GM21381 (cell line): ENCODE measurements around the gene STON1.
"Not testable (repeated sequence)": the region's sequence is repeated elsewhere in the genome, so short reads cannot be mapped to it uniquely, and the experiment has no call there.

Experiments used
- ATAC-seq: cut with Tn5 transposase; IDR thresholded peaks from one replicate; pipeline ENCODE4 v1.9.1; 2021; ENCODE audit warnings: mild to moderate bottlenecking, moderate library complexity; ENCODE audit not compliant: unreplicated experiment

Gene STON1

DNA sequence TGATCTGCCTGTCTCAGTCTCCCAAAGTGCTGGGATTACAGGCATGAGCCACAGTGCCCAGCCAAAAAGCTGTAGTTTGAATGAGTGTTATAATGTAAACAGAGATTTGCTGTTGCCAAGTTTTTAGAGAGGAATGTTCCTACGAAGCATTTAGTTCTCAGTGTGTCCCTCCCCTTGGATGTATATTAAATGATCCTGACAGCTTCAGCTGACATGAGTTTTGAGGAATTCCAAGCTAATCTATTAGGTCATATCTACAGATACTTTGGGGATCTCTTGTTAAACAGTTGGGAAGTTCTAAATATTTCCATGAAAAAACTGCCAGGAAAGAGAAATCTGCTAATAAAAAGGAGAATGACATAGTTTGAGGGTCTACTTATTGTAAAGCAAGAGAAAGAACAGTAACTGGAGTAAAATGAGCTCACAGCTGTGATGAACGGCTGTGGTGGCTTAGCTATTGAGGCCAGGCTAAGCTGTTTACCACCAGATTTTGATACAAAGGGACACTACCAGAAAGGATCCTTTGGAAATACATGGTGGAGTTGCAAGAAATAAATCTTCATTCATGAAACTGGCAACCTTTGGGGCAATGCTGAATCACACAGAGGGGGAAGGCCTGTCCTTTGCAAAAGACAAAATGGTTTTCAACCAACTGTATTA lies 2.6 kb upstream of the STON1 start:
- no peak for ATAC-seq

DNA sequence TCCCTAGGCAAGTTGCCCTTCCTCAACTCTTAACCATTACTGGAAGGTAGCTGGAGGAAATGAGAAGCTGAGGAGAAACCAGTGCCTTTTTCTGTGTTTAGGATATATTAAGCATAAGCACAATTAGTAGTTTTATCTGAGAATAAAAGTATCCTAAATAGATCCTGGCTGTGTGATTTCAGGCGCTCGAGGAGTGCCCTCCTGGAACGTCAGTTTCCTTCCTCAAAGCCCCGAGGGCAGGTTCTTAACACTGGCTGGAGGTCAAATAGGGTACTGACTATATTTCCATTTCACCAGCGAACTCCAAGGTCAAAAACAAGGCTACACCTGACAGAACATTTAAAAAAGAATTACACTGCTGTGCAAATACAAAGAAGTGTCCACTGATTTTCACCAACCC lies 1.5 kb upstream of the STON1 start:
- no peak for ATAC-seq

DNA sequence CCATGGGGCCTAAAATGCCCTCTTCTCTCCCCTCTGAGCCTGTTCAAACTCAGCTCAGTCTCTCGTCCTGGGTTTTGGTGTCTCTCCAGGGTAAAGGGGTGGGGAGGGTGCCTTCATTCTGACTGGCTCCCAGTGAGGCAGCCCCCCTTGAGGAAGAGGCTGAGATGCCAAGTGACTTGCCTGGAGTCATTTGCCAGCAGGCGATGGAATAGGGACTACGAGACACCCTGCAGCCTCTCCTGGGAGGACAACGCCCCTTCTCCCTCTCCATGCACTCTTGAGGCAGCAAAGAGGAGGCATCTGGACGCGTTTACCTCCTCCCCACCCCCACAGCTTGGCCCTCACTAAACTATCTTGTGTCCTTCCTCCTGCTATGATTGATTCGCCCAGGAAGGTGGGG lies 760 bp upstream of the STON1 start:
- no peak for ATAC-seq

DNA sequence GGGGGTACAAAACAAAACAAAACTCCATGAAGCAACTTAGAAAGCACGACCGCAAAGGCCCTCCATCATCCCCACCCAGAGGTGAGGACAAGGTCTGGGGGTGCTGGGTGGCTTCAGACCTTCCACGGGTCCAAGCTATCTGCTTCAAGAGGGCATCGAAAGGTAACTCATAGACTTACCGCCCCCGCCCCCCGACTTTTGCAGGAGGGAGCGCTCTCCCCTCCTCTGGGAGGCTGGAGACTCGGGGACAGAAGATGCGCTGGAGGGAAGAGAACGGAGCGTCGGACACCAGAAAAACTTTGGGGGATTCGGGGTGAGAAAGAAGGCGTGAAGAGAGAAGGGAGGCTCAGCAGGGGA lies 300 bp upstream of the STON1 start:
- peak; percentile 27 for ATAC-seq

DNA sequence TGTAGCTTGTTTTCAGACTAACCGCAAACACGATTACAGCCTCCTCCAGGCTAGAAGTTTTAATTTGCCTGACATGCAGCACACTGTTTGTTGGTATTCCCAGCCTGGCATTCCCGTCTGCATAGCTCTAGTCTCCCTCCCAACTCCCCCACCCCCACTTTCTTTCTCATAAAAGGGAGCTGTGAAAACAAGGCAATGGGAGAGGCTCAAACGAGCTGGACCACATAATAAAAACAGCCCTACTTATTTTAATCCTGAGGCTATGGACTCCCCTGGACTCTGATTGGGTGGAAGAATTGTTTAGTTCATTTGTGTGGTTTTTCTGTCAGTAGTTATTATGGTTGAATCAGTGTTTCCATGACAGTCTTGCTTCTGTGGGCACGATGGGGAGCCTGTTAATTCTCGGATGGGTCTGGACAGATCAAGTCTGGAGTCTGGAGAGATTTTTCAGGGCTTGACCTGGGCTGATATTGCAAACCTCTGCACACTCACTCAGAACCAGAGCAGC lies 1.2 kb downstream of the STON1 start:
- no peak for ATAC-seq

DNA sequence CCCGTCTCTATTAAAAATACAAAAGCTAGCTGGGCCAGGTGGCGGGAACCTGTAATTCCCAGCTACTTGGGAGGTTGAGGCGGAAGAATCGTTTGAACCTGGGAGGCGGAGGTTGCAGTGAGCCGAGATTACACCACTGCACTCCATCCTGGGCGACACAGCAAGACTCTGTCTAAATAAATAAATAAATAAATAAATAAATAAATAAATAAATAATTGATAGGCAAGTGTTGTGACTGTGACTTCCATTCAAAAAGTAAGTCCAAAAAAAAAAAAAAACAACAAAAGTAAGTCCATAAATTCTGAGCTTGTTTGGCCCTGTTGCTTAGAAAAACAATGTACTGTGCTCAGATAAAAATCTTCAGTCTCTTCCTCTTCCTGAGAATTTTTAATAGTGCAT lies 2.2 kb downstream of the STON1 start:
- ATAC-seq = no peak

DNA sequence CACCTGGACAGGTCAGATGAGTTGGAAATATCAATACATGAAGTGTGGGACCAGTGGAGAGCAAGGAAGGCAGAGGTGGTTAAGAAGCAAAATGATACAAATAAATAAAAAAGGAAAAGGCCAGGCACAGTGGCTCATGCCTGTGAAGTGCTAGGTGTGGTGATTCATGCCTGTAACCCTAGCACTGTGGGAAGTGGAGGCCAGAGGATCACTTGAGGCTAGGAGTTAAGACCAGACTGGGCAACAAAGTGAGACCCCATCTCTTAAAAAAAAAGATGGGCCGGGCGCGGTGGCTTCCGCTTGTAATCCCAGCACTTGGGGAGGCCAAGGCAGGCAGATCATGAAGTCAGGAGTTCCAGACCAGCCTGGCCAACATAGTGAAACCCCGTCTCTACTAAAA lies 2.9 kb downstream of the STON1 start:
- ATAC-seq = no peak

DNA sequence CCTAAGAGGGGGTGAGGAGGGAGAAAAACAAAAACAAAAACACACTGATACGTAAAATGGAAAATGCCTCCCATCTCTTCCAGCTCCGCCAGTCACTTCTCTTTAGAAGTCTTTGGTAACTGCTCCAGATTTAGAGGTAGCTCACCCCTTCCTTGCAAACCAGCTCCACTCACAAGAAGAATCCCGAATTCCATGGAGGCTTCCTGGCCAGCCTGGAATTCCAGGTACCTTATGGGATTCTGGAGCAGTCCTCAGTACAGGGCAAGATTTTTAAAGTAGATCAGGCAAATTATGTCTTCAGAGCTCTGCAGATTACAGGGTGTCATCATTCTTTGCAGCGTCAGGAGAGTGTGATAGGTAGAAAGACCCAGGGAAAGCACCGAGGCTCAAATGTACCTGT lies 4.8 kb downstream of the STON1 start:
- ATAC-seq = no peak

DNA sequence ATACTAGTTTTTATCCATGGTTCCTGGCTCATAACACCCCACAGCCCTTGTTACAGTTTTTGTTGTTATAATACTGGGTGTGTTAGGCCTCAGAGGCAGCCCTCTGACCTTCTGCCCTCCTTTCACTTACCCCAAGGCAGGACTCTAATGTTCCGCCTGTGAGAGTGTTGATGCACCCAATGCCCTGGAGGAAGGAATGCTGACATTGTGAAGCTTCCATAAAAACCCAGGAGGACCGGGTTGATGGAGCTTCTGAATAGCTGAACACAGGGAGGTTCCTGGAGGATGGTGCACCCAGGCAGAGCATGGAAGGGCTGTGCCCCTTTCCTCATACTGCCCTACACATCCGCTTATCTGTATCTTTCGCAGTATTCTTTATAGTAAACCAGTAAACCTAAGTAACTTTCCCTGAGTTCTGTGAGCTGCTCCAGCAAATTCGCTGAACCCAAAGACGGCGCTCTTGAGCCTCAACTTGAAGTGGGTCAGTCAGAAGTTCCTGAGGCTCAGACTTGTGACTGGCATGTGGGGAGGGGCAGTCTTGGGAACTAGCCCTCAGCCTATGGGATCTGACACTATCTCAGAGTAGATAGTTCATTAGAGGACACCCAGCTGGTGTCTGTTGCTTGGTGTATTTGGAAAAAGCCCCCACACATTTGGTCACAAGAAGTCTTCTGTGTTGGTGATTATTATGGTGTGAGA lies 10.4 kb downstream of the STON1 start:
- no peak for ATAC-seq

DNA sequence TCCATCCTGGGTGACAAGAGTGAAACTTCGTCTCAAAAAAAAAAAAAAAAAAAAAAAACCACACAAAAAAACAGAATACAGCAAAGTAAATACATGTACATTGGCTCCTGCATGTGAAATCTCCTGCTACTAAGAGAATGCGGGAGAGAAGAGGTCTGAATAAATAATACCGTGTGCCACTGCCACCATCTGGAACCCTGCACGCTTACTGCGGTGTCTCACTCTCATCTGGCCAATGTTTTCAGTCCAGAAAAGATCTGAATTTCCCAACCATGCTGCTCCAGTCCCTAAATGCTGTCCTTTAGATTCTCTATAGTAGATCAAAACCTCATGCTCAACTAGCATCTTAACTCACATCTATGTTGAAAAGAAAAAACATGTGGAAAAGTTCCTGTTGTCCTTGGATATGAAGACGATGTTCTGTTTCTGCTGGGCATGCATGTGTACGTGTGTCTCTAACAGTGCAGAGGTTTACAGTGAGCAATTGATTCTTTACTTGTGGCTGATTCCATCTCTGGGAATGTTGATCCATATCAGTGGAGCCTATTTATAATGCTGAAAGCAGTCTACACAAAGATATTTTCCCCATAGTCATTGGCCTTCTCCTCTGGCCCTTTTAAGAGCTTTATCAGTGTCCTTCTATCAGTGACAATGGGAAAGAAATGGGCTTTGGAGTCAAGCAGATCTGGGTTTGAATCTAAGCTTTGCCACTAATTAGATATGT lies 11.9 kb downstream of the STON1 start:
- ATAC-seq = no peak

DNA sequence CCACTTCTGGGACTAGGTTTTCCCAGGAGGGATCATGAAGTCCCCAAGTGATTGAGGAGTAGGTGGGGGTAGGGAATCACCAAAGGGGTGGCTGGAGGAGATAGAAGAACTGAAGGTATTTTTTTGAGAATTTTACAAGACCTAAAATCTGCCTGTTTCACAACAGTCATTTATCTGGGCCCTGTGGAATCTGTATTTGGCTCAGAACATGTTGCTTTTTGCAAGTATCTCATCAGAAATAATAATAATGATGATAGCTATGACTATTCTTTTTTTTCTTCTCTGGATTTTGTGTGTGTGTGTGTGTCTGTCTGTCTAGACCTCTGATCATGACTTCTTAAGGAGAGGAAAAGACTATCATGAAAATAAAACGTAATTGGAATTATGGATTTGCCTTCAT lies 13.9 kb downstream of the STON1 start:
- no peak for ATAC-seq

DNA sequence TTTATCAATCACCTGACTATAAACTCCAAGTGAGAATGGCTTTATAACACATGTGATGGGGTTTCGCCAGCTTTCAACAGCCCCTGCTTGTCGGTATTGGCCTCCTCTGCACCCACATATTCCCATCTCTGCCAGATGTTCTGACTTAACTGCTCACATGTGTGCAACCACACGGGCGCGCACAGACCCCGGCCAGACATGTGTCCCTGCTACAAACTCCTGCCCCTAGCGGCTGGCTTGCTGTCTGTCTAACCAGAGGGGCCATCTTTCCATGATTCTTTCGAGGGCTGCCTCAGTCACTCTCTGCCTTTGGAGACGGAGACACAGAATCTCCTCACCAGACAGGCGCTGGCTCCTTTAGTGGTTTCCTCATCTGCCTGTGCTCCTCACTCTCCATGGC lies 15.3 kb downstream of the STON1 start:
- ATAC-seq = no peak

DNA sequence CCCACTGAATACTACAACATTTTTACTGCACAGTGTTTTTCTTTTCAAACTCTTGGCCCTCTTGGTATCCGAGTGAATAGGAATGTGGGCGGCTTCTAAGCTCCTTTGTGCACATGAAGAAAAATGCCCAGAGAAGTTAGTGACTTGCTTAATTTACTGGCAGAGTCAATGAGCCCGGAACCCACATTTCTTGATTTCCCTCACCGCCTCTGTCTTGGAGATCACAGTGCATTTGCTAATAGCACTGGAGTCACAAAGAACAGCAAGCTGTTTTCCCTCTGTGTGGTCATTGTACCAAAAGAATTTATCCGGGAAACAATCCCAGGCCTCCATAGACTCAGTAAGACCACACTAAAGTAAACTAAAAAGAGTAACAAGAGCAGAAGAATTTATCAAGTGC lies 18.9 kb downstream of the STON1 start:
- no peak for ATAC-seq

DNA sequence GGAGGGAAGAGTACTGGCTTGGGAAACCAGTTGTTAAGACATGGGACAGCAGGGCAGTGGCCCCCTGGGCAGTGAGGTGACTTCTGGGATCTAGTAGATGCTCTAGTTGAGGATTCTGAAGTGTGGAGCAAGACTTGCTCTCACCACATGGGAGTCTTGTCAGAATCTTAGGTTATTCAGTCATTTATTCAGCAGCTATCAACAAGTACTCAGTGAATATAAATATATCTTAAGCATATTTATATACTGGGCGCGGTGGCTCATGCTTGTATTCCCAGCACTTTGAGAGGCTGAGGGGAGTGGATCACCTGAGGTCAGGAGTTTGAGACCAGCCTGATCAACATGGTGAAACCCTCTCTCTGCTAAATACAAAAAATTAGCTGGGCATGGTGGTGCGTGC lies 20.0 kb downstream of the STON1 start:
- ATAC-seq = no peak

DNA sequence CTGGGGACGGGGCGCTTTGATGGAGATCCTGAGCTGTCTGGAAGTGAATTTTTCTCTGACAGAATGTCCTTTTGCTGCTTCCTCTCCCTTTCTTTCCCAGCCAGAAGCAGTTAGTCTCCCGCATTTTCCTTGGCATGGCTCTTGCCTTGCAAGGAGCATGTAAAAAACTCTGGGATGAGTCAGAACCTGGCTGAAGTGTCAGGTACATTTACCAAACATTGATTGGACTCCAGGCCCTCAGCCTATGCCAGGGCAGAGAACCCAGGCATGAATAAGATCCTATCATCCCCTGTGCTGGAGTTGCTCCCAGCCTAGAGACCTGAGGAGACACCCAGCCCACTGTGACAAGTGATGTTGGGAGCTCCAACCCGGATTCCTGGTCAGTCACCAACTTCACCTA lies 21.6 kb downstream of the STON1 start:
- no peak for ATAC-seq

DNA sequence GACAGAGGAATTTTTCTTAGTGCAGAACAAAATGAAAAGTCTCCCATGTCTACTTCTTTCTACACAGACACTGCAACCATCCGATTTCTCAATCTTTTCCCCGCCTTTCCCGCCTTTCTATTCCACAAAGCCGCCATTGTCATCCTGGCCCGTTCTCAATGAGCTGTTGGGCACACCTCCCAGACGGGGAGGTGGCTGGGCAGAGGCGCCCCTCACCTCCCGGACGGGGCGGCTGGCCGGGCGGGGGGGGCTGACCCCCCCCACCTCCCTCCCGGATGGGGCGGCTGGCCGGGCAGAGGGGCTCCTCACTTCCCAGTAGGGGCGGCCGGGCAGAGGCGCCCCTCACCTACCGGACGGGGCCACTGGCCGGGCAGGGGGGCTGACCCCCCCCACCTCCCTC lies 25.1 kb downstream of the STON1 start:
- not testable (repeated sequence) for ATAC-seq

DNA sequence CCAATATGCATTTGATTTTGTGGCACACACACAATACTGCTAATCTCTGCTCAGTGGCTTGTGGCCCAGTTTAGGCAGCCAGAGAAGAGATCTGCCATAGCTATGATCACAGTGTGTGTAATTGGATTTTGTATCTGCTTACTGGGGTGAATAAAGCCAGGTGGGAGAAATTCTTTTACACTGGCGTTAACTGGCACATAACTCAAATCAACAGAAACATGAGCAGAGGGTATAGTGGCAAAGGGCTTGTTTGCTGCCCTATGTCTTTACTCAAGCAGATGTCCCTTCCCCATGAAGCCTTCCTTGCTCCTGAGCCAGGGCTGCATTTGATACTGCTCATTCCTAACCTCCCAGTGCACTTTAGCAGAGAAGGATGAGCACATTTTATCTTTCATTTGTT lies 28.5 kb downstream of the STON1 start:
- ATAC-seq = no peak

DNA sequence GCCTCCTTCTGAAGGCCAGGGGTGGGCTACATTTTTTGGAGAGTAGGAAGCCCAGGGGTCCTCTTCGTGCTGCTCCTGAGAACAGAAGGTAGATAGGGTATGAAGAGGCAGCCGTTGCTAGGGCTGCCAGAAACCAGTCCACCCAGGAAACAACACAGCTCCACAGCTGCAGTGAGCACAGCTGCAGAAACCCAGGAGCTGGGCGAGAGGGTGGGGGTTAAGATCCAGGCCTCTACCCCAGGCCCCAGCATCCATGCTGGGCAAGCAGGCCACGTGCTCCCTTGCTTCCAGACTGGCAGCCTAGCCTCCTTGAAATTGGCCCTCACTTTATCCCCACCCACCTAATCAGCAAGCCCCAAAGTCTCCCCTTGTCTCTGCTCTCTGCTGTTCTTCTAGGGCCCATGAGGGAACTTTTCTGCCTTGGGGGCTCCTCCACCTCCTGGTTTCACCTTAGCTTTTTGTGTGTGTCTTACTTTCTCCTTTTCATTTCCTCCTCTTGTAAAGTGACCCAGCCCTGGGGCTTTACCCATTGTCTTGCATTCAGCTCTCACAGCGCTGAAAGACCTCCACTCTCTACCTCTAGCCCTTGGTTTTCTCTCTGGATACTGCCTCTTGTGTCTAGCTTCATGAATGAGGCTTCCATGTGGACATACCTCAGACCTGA lies 30.7 kb downstream of the STON1 start:
- ATAC-seq = no peak

DNA sequence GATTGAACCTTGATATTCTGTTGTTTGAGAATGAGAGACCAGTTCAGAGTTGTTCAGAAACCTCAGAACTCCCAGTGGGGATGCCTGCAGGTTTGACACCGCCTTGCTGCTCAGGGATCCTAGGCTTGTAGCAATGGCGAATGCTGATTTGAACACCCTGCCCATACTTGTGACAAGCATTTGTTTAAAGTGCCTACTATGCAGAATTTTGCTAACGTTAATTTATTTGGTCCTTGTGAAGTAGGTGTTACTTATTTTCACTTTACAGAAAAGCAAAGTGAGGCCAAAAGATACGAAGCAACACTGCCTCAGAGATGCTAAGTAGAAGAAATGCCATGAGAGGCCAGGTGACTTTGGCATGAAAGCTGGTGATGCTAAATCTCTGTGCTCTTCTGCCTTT lies 32.3 kb downstream of the STON1 start:
- ATAC-seq = no peak

DNA sequence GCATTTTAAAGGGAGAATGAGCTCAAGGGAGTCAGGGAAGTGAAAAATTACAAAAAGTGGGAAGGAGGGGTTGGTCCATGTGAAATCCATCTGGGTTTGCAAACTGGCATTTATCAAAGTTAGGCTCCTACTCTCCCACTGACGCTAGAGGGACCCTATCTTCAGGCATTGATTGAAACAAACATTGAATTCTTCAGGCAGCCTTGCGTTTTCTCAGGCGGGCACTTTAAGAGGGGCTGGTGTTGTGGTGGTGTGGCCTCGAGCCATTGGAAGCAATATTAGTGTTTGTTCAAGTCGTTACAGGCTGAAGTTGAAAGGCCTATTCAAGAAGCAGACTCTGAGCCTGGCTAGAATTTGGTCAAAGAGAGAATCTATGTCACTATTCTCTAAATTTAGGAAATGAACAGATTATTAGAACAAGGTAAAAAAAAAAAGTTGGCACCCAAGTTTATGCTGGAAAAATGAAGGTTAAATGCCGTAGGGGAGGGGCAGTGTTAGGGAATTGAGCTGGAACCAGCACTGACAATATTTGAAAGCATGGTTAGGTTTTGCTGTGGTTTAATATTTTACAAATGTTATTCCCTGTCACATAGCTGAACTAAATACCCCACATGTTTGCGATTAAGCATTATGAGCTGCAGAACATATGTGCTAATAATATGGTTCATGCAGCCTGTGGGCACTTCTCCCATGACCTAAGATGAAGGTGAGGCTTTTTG lies 36.8 kb downstream of the STON1 start:
- ATAC-seq = no peak

DNA sequence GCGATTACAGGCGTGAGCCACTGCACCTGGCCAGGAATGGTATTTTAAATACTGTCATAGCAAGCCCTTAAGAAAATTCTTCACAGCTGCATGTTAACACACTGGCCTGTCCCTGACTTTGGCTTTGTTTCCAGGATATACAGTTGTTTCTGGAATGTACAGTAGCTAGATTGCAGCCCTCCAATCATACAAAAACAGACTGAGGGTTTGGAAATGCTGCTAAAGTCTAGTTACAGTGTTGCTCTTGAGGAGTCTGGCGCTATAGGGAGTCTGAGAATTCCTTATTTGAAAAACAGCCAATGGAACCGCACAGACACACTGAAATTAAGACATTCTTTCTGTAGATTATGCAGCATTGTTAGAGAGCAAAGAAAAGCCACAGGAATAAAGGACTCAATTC lies 37.7 kb downstream of the STON1 start:
- no peak for ATAC-seq
